Measurements from ENCODE around the gene HNRNPA2B1.
"Not testable (repeated sequence)": the region's sequence is repeated elsewhere in the genome, so short reads cannot be mapped to it uniquely, and the experiment has no call there.

GRCh38 chr7:26152782-26153240, 47.7 kb downstream of the HNRNPA2B1 start:
- not testable (repeated sequence) for TF ChIP-seq CTCF, POLR2A (IDR thresholded peaks at IDR 0.05)
